Measurements from ENCODE around the gene CYP51A1. TPM values are rescaled to one million over a fixed set of nuclear protein-coding genes. Genes with fewer than 3 reads are reported as not detected.

Gene CYP51A1
- total and polyA plus RNA-seq, 2 of the 13 experiments (the other 11 are each of a cell fraction or from before 2014, with no cell fraction given): 15.4 to 260 TPM

- TF ChIP-seq HNF4G (IDR thresholded peaks at IDR 0.05; ENCODE audit: borderline replicate concordance, low read depth, low read length) (no peak), HNF4G (CRISPR knock-in tag; IDR thresholded peaks at IDR 0.05; ENCODE audit: borderline replicate concordance, low read depth) (no peak), ZFP90 (CRISPR knock-in tag; IDR thresholded peaks at IDR 0.05; ENCODE audit: borderline replicate concordance) (peak; percentile 91), XBP1 (CRISPR knock-in tag; IDR thresholded peaks at IDR 0.05) (no peak), SIN3A (IDR thresholded peaks at IDR 0.05; ENCODE audit: borderline replicate concordance, low read depth, low read length) (no peak), IRF1 (CRISPR knock-in tag; IDR thresholded peaks at IDR 0.05; ENCODE audit: low read depth) (no peak), ZNF432 (CRISPR knock-in tag; IDR thresholded peaks at IDR 0.05; ENCODE audit: borderline replicate concordance) (no peak), PRPF4 (IDR thresholded peaks at IDR 0.05; ENCODE audit: low read depth, low read length, poor library complexity, severe bottlenecking) (no peak), PTBP1 (IDR thresholded peaks at IDR 0.05; ENCODE audit: low read depth, low read length, poor library complexity, severe bottlenecking) (no peak), CREM (IDR thresholded peaks at IDR 0.05) (no peak), CREM (CRISPR knock-in tag; IDR thresholded peaks at IDR 0.05) (no peak), ZNF552 (CRISPR knock-in tag; IDR thresholded peaks at IDR 0.05; ENCODE audit: borderline replicate concordance) (no peak), GMEB2 (CRISPR knock-in tag; IDR thresholded peaks at IDR 0.05; ENCODE audit: low read depth) (no peak), IKZF5 (CRISPR knock-in tag; IDR thresholded peaks at IDR 0.05) (peak; percentile 82; the same call in 1 of the 2 replicates), ZNF691 (CRISPR knock-in tag; IDR thresholded peaks at IDR 0.05; ENCODE audit: borderline replicate concordance, low read depth) (0 out of 2 replicates have a peak, but pooled peaks have one; percentile 49), ZSCAN31 (CRISPR knock-in tag; IDR thresholded peaks at IDR 0.05; ENCODE audit: low read depth) (no peak; the same call in 1 of the 2 replicates), ZNF512 (CRISPR knock-in tag; IDR thresholded peaks at IDR 0.05) (no peak), RBM22 (optimal IDR thresholded peaks at IDR 0.05; ENCODE audit: low read length) (no peak), GPN1 (CRISPR knock-in tag; IDR thresholded peaks at IDR 0.05; ENCODE audit: borderline replicate concordance) (no peak)
Observed at GRCh38 chr7:92178928-92179924, 44.9 kb upstream of the CYP51A1 start, which contains the start of gene LRRD1 (continued).

Data from HepG2 (cell line).